GM12801 (cell line): ENCODE data around the gene ZP2.

Source experiments
- CTCF ChIP-seq: IDR thresholded peaks from one replicate; pipeline ENCODE4 v1.5.1; 2011; ENCODE audit warnings: control low read depth; ENCODE audit not compliant: insufficient read length; ENCODE audit errors: extremely low read depth

Gene ZP2

GRCh38 chr16:21160276-21160675 lies 51.1 kb downstream of the ZP2 start:
- no peak for TF ChIP-seq CTCF

DNA sequence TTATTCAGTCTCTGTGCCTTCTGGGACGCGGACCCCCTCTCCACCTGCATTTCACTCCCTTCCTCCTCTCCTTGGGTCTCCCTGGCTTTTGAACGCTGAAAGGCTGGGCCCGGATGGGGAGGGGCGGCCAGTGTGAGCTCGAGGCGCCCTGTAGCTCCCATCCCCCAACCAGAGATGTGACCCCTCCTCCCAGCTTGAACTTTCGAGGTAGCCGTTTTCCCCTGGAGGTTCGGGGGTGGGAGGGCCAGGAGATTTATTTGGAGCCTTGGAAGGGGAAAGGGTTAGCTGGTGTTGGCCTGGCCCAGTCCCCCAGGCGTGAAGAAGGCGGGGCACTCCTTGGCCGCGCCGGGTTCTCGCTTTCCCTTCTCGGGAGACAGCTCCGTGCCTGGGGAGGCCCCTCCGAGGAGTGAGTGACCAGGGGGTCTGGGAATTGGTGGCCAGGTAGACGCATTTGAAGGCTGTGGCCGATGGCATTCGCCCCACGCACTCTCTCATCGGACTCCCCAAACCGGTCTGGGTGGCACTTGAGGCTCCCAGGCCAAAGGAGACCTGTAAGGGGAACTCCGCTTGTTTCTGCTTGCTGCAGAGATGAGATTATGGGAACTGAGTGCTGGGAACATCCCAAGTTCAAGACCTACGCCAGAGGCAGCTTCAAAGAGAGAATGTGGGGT lies 52.0 kb downstream of the ZP2 start:
- no peak for TF ChIP-seq CTCF

DNA sequence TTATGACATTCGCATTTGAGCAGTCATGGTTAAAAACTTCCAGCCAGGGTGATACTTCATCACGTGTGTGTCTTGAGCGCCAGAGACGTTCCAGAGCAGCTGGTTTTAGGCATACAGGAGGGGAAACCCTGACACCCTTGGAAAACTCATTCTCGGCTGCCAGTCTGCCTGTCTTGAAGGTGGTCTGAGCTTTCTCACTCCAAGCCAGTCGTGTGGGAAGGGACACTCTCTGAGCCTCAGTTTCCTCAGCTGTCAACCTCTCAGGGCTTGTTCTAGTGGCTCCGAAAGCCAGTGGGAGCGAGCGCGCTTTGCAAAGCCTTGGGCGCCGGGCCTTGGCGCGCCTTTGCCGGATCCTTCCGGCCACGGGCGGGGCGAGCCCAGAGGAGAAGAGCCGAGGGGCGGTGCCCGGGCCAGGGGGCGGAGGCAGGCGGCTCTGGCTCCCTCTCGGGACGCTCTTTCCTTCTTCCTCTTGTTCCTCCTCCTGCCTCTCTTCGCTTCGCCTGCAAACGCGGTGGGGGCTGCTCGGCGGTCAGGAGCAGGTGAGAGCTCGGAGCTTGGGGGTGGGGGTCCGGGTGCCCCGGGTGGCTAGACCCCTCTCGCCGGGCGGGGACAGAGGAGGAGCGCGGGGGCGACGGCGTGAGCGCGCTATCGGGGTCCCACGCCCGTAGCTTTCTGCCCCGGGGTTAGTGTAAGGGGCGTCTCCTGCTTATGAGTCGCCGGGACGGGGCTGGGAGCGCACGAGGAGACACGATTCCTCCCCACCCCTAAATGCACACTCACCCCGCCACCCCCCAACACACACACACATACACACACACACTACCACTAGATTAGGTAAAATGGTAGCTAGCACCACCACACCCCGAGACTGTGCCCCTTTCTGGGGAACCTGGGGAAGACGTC lies 52.9 kb downstream of the ZP2 start, which contains the start of gene LDAF1:
LDAF1 (plus strand) TSS at position 467 of the 903 bp plus-strand sequence. CDS start 2,509 bp downstream, outside the sequence.
- no peak for TF ChIP-seq CTCF

DNA sequence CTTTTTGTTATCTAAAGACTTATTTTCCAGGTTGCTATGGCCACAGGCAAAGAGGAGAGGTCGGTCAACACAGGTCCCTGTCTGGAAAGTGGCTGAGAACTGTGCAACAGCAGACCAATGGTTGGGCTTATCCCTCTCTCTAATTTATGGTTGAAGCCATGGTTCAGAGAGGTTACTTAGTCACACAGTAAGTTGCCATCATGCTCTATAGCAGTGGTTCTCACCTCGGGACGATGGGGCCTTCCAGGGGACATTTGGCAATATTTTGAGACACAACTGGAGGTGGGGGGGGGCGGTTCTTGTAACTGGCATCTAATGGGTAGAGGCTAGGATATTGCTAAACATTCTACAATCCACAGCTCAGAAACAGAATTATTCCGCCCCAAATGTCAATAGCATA lies 53.7 kb downstream of the ZP2 start:
- no peak for TF ChIP-seq CTCF

DNA sequence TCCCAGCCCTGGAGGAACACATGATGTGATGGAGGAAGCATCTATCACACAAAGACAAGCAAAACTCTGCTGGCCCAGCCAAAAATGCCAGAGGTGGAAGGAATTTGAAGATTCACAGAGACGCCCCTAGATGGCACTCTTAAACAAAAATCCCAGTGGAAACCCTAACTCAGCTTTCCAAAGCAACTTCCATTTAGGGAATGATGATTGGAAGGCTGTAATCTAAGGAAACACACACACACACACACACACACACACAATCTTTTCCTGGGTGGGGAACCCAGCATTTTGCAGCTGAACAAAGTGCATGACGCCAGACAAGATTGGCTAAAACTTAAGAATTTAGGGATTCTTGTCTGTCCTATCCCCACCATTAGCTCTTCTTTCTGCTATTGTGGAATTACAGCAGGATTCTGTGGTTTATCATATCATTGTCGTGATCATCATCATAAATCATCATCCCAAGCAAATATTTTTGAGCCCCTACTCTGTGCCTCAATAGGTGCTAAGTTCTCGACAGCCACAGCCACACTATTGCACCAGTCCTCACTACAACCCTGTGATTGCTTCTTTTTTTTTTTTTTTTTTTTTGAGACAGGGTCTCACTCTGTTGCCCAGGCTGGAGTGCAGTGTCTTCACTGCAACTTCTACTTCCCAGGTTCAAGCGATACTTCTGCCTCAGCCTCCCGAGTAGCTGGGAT lies 54.5 kb downstream of the ZP2 start:
- no peak for TF ChIP-seq CTCF

GRCh38 chr16:21150375-21151001 lies 60.9 kb downstream of the ZP2 start, which contains the start of gene DNAH3:
TSS of gene DNAH3 (minus strand) at chr16:21150846. CDS start at chr16:21150319, 527 bp downstream.
- no peak for TF ChIP-seq CTCF
